ENCODE measurements around the gene TPCN2.

Gene TPCN2

GRCh38 chr11:69035946-69036340 is 12.8 kb upstream of the TPCN2 start:
- DNase-seq = no peak

GRCh38 chr11:69037074-69037473 is 11.7 kb upstream of the TPCN2 start:
- no peak for DNase-seq

GRCh38 chr11:69037544-69037943 is 11.2 kb upstream of the TPCN2 start:
- DNase-seq = peak in 2 of 56 donors; percentile 28 to 49

GRCh38 chr11:69039501-69039900 is 9.2 kb upstream of the TPCN2 start:
- DNase-seq = no peak

- DNase-seq = no peak
Observed at GRCh38 chr11:69040051-69040450, 8.7 kb upstream of the TPCN2 start.

GRCh38 chr11:69040581-69041260 is 8.0 kb upstream of the TPCN2 start:
- DNase-seq = no peak

- no peak for DNase-seq
Observed at GRCh38 chr11:69041516-69041915, 7.2 kb upstream of the TPCN2 start.

GRCh38 chr11:69044111-69045013 is 4.4 kb upstream of the TPCN2 start:
- peak in 49 of 56 donors; percentile 9 to 82 (median 47) for DNase-seq

GRCh38 chr11:69048031-69048693 is 570 bp upstream of the TPCN2 start:
- no peak for DNase-seq

- peak in 1 of 56 donors; percentile 18 for DNase-seq
Observed at GRCh38 chr11:69049490-69049867, 747 bp downstream of the TPCN2 start.

- DNase-seq = peak in 23 of 56 donors; percentile 9 to 68 (median 31)
Observed at GRCh38 chr11:69050592-69051380, 2.1 kb downstream of the TPCN2 start.

- DNase-seq = peak in 3 of 56 donors; percentile 10 to 20 (median 19)
Observed at GRCh38 chr11:69051381-69052342, 2.9 kb downstream of the TPCN2 start.

- DNase-seq = peak in 2 of 56 donors; percentile 12 to 21
Observed at GRCh38 chr11:69052343-69053168, 3.8 kb downstream of the TPCN2 start.

GRCh38 chr11:69053169-69053477 is 4.4 kb downstream of the TPCN2 start:
- DNase-seq = no peak

- no peak for DNase-seq
Observed at GRCh38 chr11:69053546-69054396, 5.0 kb downstream of the TPCN2 start.

GRCh38 chr11:69054397-69055211 is 5.9 kb downstream of the TPCN2 start:
- no peak for DNase-seq

GRCh38 chr11:69055212-69055586 is 6.5 kb downstream of the TPCN2 start:
- no peak for DNase-seq

Measured in nucleus accumbens (tissue), 56 donors.